A549 (cell line): ENCODE measurements around the gene TRIP6. TPM values are rescaled to one million over a fixed set of nuclear protein-coding genes. Genes with fewer than 3 reads are reported as not detected.

Experiments
- ATAC-seq, 2 experiments: fragments of 200-7000 bp in 1 of 2; fragments of >200 bp in 1 of 2; cut with Nextera tagmentation in 1 of 2; cut with Tn5 transposase in 1 of 2; 3 replicates each; pipeline versions ENCODE4 v1.8.0 to v1.9.1; 2018 to 2020; ENCODE audit warnings: mild to moderate bottlenecking in 1 of 2, moderate library complexity in 1 of 2
- CTCF ChIA-PET: fragments of 300-600 bp; sonication (Branson Sonifier 250); formaldehyde crosslinking; extraction: SDS; loops from one replicate; lab custom pipeline; 2021; ENCODE audit warnings: antibody characterized with exemption, inconsistent platforms; lab: Yijun Ruan, JAX
- POLR2A ChIA-PET: fragments of 350-600 bp; formaldehyde crosslinking; extraction: SDS; loops from one replicate; lab custom pipeline; 2021; ENCODE audit warnings: antibody characterized with exemption, inconsistent platforms; lab: Yijun Ruan, JAX
- DNase-seq, 2 experiments: peaks; one replicate each; pipeline versions ENCODE4 v3.0.0 to v3.0.0-alpha.2; 2011 to 2016; ENCODE audit warnings: low read depth in 1 of 2, low spot score in 1 of 2
- FAIRE-seq: peaks from 2 replicates; lab custom pipeline; 2011; peaks lifted over from hg19 to GRCh38; lab: Jason Lieb, UNC
- H3K27ac ChIP-seq, 2 experiments: fragments of >200 bp; sonication (Bioruptor Twin); formaldehyde crosslinking; 3 replicates each; pipeline ENCODE4 v1.5.1; 2016 to 2017
- H3K4me1 ChIP-seq: fragments of >200 bp; sonication (Bioruptor Twin); formaldehyde crosslinking; 3 replicates; pipeline ENCODE4 v1.6.1; 2016
- H3K4me2 ChIP-seq: fragments of >200 bp; sonication (Bioruptor Twin); formaldehyde crosslinking; 3 replicates; pipeline ENCODE4 v1.6.1; 2016
- H3K4me3 ChIP-seq: fragments of >200 bp; sonication (Bioruptor Twin); formaldehyde crosslinking; 3 replicates; pipeline ENCODE4 v1.5.1; 2016
- H3K9me3 ChIP-seq: fragments of >200 bp; sonication (Bioruptor Twin); formaldehyde crosslinking; 3 replicates; pipeline ENCODE4 v1.6.1; 2016
- ATOH8 ChIP-seq: fragments of 250-450 bp; sonication (Bioruptor Pico); IDR thresholded peaks from 2 replicates; pipeline ENCODE4 v1.5.0; 2020; ENCODE audit warnings: low read depth, mild to moderate bottlenecking, moderate library complexity
- CEBPB ChIP-seq, 2 experiments: fragments of >200 bp in 1 of 2; sonication (Bioruptor Twin) in 1 of 2; formaldehyde crosslinking in 1 of 2; IDR thresholded peaks; 2 replicates each; pipeline ENCODE4 v1.6.1; 2012 to 2016
- CTCF ChIP-seq: fragments of >200 bp; sonication (Bioruptor Twin); formaldehyde crosslinking; IDR thresholded peaks from 3 replicates; pipeline ENCODE4 v1.5.1; 2016
- ESRRA ChIP-seq: fragments of 150-350 bp; IDR thresholded peaks from 2 replicates; pipeline ENCODE4 v1.6.1; 2014; ENCODE audit warnings: mild to moderate bottlenecking, low read length, borderline replicate concordance
- FOSB ChIP-seq: fragments of 250-450 bp; sonication (Bioruptor Pico); IDR thresholded peaks from 2 replicates; pipeline ENCODE4 v1.5.0; 2020; ENCODE audit warnings: mild to moderate bottlenecking, moderate library complexity
- FOSL2 ChIP-seq, 2 experiments: fragments of 450-650 bp in 1 of 2; fragments of >200 bp in 1 of 2; sonication (Bioruptor Twin) in 1 of 2; formaldehyde crosslinking; IDR thresholded peaks; 2 replicates each; pipeline versions ENCODE4 v1.5.0 to v1.6.1; 2016 to 2020; ENCODE audit warnings: mild to moderate bottlenecking in 1 of 2, moderate library complexity in 1 of 2
- FOXS1 ChIP-seq: fragments of 250-450 bp; sonication (Bioruptor Pico); IDR thresholded peaks from 2 replicates; pipeline ENCODE4 v1.5.0; 2020; ENCODE audit warnings: mild to moderate bottlenecking, moderate library complexity
- HDAC2 ChIP-seq: fragments of 200-600 bp; sonication (generic); IDR thresholded peaks from 2 replicates; pipeline ENCODE4 v1.6.1; 2016
- HES2 ChIP-seq: fragments of >200 bp; sonication (Bioruptor Twin); formaldehyde crosslinking; IDR thresholded peaks from 2 replicates; pipeline ENCODE4 v1.6.1; 2016
- HEYL ChIP-seq: fragments of 250-450 bp; sonication (Bioruptor Pico); IDR thresholded peaks from 2 replicates; pipeline ENCODE4 v1.8.0; 2021; ENCODE audit warnings: mild to moderate bottlenecking, moderate library complexity
- HOXB13 ChIP-seq: fragments of 250-450 bp; sonication (Bioruptor Pico); IDR thresholded peaks from 2 replicates; pipeline ENCODE4 v1.5.0; 2020; ENCODE audit warnings: low read depth, mild to moderate bottlenecking, moderate library complexity
- KDM1A ChIP-seq: fragments of 200-600 bp; sonication (generic); IDR thresholded peaks from 2 replicates; pipeline ENCODE4 v1.6.1; 2016; ENCODE audit warnings: low read depth, mild to moderate bottlenecking
- MAFK ChIP-seq: fragments of 450-650 bp; IDR thresholded peaks from 2 replicates; pipeline ENCODE4 v1.6.1; 2014; ENCODE audit not compliant: partially characterized antibody
- POLR2AphosphoS2 ChIP-seq: conservative IDR thresholded peaks from 2 replicates; pipeline ENCODE4 v1.6.1; 2012; ENCODE audit warnings: low read length, improper control_type of control experiment, inconsistent platforms
- RAD21 ChIP-seq, 2 experiments: fragments of >200 bp in 1 of 2; sonication (Bioruptor Twin) in 1 of 2; formaldehyde crosslinking in 1 of 2; IDR thresholded peaks in 1 of 2; conservative IDR thresholded peaks in 1 of 2; 2 replicates in 1 of 2; 3 replicates in 1 of 2; pipeline ENCODE4 v1.6.1; 2012 to 2018; ENCODE audit warnings: inconsistent platforms in 1 of 2
- REST ChIP-seq: fragments of 200-600 bp; sonication (generic); IDR thresholded peaks from 2 replicates; pipeline ENCODE4 v1.6.1; 2016; ENCODE audit warnings: antibody characterized with exemption, mild to moderate bottlenecking, moderate library complexity
- SMC3 ChIP-seq: fragments of >200 bp; sonication (Bioruptor Twin); formaldehyde crosslinking; IDR thresholded peaks from 3 replicates; pipeline ENCODE4 v1.6.1; 2018; ENCODE audit warnings: inconsistent platforms
- SREBF2 ChIP-seq: fragments of 450-650 bp; IDR thresholded peaks from 2 replicates; pipeline ENCODE4 v1.6.1; 2014; ENCODE audit warnings: mild to moderate bottlenecking, moderate library complexity
- TP53 ChIP-seq: fragments of 250-450 bp; sonication (Bioruptor Pico); IDR thresholded peaks from 2 replicates; pipeline ENCODE4 v1.5.0; 2021; ENCODE audit warnings: mild to moderate bottlenecking, moderate library complexity
- ZSCAN20 ChIP-seq: fragments of 250-450 bp; sonication (Bioruptor Pico); IDR thresholded peaks from 2 replicates; pipeline ENCODE4 v1.8.0; 2022; ENCODE audit warnings: mild to moderate bottlenecking, moderate library complexity
- WGBS: methylation state at CpG from one replicate; pipeline ENCODE4 v1.1.6; 2017; ENCODE audit errors: missing lambda C conversion rate; 5-methylcytosine and 5-hydroxymethylcytosine counted together
- polyA plus RNA-seq, 4 experiments: library from polyadenylated mRNA; depleted of rRNA in 3 of 4; stranded (reverse); fragments of >200 nt; fragmentation: RNase III in 1 of 4; extraction: RNeasy Plus Mini Kit Qiagen cat#74134 plus additional on column Dnase treatment in 1 of 4; gene quantifications; 2 replicates in 3 of 4; 3 replicates in 1 of 4; pipeline ENCODE4 v1.2.3, GENCODE V29; 2011 to 2017

The TRIP6 gene
- polyA plus RNA-seq, 2 of the 4 experiments (the other 2 are of a cell fraction) = 18.0 to 38.5 TPM

GRCh38 chr7:100882785-100883526, 15.8 kb downstream of the TRIP6 start:
- ChIA-PET CTCF (interaction anchor here (1.1 to 1.5 kb wide), 2 partner anchors 11 to 163 kb away, joined by 3 to 4 read pairs; partner anchors contain the start of gene EPO), POLR2A (no interaction called here)
- Histone ChIP-seq H3K4me3 (no peak overlapping the region), H3K4me1 (peaks cover 7% of the 10 kb centered on the region; the same call in 2 of the 3 replicates), H3K4me2 (no peak overlapping the region), H3K9me3 (no peaks in the 10 kb centered on the region), H3K27ac (no peak overlapping the region)
- no peak for DNase-seq
- TF ChIP-seq HDAC2 (no peak), ATOH8 (CRISPR knock-in tag) (no peak), ESRRA (no peak), HES2 (no peak), MAFK (no peak), REST (no peak), CEBPB (IDR thresholded peaks at IDR 0.05) (no peak), SREBF2 (no peak), POLR2AphosphoS2 (no peak), FOSL2 (IDR thresholded peaks at IDR 0.05) (no peak), FOSL2 (CRISPR knock-in tag; IDR thresholded peaks at IDR 0.05) (no peak), ZSCAN20 (CRISPR knock-in tag) (no peak), CTCF (no peak), FOXS1 (no peak), RAD21 (conservative IDR thresholded peaks at IDR 0.05 in 1 of 2, IDR thresholded peaks at IDR 0.05 in 1 of 2) (no peak), TP53 (no peak), FOSB (no peak), HEYL (CRISPR knock-in tag) (no peak), SMC3 (no peak), HOXB13 (CRISPR knock-in tag) (no peak), KDM1A (no peak)
- 95% methylated on average over 18 of the region's 24 CpGs for WGBS
- no peak for ATAC-seq
- no peak for FAIRE-seq
